Measurements from ENCODE around the gene NTRK2.
A peak's percentile ranks its signal among the peaks of the same experiment; 100 is the strongest.

NTRK2 gene

DNA sequence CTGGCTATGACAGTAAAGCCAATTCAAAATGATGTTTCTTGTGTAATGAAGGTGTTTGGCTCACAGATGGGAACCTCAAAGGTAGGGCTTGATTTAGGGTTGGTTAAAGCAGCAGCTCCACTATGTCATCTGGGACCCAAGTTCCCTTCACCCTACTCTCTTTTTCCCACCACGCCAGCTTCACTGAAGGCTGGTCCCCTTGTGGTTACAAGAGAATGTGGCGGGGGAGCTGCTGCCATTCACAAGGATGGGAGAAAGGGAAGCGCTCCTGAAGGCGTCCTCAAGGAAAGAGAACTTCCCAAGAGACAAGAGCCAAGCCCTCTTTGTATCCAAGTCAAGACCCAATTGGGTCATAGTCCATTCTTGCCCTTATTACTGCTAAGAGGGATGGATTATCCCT lies 72.7 kb downstream of the NTRK2 start:
- no peak for DNase-seq

DNA sequence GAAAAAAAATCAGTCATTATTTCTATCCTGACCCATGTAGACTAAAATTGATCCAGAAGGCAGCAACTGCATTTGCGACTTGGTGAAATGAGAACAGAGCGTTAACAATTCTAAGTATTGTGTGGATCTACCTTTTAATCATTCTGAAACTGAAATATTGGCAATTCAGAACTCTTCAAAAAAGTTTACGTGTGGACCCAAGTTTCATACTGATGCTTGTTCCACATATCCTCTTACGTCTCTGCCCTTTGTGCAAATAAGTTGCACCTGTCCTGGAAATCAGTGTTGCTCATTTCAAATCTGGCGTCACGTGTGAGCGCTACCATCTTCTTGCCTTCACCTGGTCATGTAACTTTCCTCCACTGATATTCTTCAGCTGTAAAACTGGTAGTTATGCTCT lies 74.7 kb downstream of the NTRK2 start:
- no peak for DNase-seq

DNA sequence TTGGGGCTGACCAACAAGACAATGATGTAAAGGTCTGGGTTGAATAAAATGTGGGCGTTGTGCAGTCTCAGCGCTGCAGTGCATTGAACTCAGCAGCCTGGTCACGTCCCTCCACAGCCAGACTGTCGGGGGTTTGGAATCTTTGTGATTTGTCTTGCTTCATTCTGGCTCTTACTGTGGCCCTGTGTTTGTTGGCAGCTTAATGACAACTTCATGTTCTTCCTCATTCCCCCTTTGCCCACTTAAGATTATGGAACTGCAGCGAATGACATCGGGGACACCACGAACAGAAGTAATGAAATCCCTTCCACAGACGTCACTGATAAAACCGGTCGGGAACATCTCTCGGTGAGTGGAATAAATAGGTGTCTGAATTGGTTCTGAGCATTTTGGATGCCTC lies 75.2 kb downstream of the NTRK2 start:
- no peak for DNase-seq

DNA sequence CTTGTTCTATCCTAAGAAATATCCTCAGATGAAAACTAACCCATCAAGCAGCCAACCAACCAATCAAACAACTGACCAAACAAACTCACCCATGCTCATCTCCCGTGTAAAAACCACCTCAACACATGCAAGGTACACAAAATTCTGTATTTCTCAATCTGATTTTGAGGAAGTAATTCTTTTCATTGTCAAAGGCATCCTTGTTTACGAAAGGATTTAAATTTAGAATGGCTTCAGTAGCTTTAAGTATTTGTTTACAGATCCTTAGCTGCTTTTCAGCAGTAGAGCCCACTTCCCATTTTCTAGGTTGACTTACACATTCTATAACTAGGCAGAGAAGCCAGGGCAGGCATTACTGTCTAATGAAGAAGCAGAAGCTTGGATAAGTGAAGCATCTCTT lies 78.6 kb downstream of the NTRK2 start:
- no peak for DNase-seq

DNA sequence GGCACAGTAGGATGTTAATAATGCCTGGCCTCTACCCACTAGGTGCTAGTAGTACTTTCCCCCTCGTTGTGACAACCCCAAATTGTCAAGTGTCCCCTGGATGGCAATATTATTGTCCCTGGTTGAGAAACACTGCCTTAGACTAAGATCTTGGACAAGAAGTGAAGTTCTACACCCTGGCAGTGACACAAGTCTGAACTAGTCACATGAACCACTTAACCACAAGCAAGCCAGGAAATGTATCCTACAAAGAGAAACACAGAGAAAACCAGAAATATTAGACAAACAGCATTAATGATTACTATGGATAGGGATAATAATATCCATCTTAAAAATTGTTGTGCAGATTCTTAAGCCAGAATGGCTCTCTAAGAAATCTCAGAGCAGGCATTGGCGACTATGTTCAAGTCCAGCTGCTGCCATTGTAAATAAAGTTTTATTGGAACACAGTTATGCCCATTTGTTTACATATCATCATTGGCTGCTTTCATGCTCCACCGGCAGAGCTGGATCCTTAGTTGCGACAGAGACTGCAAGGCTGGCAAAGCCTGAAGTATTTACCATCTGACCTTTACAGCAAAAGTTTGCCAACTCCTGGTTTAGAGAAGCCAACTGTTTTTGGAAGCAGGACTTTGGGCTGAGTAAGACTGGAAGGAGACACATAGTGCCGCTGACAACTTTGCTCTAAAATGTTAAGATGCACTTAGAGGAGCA lies 80.8 kb downstream of the NTRK2 start:
- no peak for DNase-seq

DNA sequence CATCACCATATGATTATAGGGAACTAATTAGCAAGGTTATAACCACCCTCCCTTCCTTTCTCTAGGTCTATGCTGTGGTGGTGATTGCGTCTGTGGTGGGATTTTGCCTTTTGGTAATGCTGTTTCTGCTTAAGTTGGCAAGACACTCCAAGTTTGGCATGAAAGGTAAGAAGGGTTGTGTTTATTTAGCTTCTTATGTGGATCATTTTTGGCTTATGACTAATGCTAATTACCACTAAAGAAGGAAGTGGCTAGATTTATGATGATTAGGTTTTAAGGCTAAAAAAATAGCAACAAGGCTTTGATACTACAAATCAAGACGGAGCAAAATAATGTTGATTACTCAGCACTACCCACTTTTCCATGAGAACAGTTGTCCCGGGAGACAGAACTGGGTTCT lies 82.4 kb downstream of the NTRK2 start:
- no peak for DNase-seq

DNA sequence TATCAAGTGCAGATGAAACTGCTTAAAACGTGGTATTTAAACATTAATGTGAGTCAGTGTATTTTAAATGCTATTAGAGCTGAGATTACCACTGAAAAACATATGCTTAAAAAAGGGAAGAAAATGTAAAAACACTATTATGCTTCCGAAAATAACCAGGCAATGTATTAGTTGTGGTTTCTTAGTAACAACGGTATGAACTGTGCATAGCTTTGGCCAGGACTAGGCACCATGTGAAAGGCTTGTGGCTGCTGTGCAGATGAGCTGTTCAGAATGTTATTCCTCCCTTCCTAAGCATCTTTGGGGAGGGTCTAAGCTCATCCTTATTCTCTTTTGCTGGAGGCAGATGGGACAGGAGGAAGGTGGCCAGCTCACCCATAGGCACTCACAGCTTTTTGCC lies 84.9 kb downstream of the NTRK2 start:
- no peak for DNase-seq

DNA sequence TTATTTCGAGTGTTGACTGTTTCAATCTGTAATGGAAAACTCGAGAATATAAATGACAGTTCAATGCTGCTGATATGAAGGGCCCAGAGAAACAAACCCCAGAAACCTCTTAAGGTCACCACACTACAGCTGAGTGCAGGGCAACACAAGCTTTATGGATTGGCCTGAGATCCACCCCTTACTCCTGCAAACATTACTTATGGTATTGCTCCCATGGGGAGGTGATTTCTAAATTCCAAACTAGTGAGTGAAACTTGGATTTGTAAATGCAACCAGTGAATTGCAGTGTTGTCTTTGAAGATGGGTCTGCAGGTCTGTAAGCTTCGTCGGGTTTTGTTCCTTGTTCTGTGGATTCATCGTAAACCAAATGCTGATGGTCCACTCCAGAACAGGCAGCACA lies 85.4 kb downstream of the NTRK2 start:
- no peak for DNase-seq

DNA sequence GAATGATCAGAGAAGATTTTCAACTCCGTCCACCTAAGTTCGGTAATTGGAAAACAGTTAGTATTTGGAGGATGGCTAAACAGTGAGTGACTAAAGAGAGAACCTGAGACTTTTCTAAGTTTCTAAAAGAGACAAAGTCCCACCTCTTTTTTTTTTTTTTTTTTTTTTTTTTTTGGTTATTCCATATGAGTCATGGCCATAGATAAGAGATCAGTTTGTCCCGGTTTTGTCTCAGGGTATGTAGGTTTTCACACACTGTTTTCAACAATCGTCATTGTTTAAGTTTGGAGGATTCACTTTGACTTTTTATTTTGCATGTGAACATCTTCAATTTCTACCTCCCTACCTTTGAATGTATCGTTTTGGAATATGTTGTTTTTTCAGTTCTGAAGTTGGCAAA lies 85.9 kb downstream of the NTRK2 start:
- no peak for DNase-seq

DNA sequence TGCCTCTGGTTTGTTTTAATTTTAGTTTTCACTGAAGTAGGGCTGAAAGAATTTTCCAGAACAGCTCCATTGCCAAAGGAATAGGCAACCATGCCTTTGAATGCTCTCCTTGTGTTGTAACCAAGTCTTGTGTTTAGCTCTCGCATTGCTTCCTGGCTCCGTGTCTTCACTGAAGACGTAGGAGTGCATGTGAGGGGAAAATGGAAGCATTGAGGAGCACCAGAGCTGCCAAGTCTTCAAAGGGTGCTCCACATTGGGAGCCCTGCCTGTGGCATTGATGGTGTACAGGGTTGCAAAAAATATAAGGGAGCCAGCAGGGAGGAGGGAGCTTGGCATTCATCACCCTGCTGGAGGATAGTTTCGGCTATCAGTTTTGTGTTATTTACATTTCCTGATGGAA lies 86.6 kb downstream of the NTRK2 start:
- no peak for DNase-seq

DNA sequence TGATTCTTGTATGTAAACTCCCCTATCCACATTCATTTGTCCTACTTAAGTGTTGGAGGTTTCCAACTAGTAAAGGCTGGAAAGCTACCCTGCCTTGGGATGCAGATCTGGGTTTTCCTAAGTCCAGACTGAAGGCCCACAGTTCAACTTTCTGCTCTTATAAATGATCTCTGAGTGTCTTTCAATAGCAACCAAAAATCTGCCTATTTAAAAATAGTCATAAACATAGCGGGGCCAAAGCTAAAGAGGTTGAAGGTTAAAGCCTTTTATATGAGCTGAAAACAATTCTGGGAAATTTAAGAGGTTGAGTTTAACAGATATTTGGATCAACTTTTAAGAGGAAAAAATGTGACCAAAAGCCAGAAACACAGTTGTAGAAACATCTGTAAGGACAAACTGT lies 87.2 kb downstream of the NTRK2 start:
- no peak for DNase-seq

DNA sequence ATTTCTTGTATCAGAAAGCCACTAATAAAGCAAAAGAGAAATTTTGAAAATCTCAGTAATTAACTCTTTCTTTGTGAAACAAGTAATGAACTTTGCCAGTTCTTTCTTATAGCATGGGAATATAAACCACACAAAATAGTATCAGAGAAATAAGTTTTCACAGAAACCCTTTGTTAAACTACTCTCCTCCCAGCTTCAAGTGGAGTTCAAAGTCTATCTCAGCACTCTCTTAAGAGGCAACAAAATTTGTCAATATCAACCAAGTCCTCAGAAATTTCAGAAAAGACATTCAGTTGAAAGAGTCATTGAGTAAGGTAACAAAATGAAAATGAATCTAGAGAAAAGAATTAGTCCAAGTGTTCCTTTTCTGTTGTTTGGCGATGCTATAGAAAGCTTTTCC lies 89.3 kb downstream of the NTRK2 start:
- DNase-seq = no peak

DNA sequence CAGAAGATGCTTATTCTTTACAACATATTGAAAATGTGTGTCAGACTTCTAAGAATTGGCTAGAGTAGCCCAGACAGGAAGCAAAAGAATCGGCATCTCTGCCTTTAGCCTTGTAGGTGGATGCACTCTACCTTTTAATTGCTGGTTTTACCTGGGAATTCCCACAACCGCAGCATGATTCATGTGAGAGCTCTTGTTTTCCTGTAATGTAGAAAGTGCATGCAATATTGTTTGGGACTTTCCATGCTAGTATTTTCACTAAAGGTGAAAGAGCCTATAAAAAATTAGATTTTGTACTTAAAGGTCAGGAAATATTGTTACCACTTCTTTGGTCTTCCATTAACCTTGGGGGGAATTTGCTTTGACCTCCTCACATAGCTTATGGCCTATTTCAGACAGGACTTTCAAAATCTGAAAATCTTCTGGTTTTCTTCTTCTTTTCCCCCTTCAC lies 89.8 kb downstream of the NTRK2 start:
- peak; percentile 46 for DNase-seq

DNA sequence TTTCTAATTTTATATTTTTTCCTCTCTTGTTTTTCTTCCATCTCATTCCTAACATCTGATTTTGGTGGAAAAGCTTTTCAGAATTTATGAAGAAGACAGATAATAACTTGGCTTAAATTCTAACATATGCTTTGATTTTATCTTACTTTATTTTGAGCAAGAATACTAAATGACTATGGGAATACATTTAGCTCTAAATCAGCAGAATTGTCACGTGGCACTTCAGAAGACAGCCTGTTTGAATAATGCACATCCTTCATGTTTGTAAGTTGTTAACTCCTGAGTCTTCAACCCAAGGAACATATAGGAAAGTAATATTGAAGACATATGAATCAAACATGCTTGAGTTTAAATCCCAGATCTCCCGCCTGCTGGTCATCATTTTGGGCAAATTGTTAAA lies 90.3 kb downstream of the NTRK2 start:
- no peak for DNase-seq

DNA sequence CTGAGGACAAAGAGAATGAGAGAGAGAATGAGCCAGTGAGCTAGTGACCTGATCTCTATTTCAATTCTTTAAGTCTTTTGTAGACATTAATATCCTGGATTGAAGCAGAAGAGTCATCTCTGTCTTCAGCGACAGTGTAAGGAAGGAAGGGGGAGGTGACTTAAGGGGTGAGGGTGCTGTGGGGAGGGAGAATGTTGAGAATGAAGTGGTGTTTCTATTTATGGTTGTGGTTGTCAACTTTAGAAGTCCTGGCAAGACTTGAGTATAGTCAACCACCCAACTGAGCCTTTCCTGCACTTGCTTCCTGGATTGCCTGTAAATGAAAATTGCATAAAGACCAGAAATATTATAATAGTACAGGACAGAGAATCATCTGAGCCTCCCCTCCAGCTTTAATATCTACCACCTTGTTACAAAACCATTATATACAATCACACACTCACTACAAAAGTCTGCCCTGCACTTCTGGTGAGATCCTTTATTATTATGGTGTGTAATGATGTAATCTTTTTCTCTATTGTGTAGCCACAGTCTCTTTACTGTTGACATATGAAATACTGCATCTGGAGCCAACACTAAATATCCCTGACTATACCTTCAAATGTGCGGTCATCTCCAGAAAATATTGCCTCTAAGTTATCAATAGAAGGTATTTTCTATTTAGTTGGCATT lies 91.7 kb downstream of the NTRK2 start:
- DNase-seq = no peak

DNA sequence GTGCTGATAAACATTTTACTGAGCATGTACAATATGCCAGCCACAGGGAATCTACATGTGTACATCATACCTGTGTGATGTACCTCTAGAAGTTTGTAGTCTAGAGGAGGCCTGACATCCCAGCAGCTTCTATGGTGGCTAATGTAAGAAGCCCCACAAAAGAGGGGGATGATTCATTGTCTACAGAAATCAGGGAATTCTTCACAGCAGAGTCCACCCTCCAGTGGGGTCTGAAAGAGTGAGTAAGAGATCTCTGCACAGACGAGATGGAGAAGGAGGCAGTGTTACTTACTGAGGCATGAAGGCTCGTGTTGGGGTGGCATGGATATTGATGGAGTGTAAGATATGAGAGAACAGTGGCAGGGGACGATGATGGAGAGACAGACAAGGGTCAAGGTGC lies 103.0 kb downstream of the NTRK2 start:
- no peak for DNase-seq

DNA sequence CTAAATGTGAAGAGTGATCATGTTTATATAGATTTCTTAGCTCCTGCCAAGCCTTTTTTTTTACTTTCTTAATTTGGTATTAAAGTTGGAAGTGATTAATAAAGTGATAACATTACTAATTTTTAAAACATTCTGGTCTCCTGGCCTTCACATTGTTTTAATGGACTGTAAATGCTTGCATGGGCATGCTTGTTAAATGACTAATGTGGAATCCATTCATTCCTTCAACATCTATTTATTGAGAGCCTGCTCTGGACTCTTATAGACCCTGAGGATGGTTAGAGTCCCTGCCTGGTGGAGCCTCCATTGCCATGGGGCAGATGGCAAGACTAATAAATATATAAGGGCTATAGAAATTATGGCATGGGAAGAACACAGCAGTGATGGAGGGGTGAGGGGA lies 103.5 kb downstream of the NTRK2 start:
- no peak for DNase-seq

DNA sequence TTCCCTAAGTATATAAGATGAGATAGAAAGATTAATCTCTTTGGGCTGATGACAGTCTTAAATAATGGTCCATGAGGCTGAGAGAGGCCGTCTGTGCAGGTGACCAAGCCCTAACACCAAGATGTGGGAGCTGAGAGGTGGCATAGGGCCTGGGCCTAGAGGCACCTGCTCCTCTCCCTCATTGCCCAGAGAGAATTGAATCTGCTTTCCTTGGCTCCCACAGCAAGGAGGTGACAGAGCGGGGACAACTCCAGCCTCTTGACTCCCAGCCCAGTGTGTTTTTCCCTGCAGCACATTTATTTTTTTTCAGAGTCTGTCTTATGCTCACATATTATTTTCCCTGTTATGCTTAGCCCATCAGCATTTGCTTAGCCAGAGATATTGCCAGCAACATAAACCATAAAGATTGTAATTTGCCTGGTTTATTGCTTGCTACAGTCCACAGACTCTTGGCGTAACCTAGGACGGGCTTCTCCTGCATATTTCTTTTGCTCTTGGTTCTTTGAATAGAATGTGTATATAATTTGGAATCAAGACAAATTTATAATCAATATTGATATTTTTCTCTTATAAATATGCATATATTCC lies 105.6 kb downstream of the NTRK2 start:
- no peak for DNase-seq

DNA sequence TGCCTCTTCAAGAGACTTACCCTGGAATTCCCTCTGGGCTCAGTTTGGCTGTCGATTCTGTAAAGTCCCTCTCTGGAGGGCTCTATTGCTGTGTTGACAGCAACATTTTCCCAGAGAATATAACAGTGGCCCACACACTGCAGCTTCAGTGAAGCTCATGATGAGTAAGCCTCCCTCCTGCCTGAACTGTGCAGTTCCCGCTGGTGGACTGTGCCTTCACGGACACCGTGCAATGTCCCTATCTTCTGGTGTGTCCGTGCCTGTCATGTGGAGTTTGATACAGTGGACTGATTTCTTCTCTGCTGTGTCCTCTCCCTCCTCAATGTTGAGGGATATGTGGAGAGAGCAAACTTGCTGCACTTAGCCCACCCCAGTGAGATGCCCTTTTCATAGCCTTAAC lies 109.0 kb downstream of the NTRK2 start:
- DNase-seq = no peak

DNA sequence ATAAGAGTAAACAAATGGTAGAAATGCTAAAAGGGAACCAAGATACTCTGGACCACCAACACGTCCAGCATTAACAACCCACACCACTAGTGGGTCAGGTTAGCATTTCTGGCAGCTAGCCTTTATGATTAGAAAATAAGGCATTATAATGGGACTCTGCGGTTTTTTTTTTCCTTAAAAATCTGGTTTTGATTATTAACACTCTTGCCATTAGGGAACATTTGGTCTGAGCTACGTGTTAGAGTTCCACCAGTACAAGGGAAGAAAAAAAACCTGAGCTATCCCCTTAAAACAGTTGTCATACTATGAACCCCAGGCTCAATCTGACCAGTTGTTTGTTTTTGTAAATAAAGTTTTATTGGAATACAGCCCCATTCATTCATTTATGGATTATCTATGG lies 110.4 kb downstream of the NTRK2 start:
- DNase-seq = no peak

DNA sequence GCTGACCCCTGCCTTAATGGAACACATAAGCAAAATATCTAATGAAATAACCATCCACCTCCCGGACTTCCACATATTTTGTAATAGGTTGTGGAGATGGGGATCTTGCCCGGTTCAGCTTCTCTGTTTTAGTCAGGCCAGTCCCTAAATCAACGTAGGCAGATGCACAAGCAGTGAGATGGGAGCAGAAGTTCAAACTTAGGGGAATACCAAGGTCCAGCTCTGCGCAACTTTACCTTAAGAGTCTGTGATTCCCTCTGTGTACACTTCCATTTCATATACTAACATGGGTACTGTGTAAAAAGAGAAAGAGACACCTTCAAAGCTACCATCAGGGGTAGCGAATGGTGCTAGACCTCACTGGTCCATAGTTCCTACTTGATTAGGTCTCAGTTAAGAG lies 110.9 kb downstream of the NTRK2 start:
- DNase-seq = no peak

DNA sequence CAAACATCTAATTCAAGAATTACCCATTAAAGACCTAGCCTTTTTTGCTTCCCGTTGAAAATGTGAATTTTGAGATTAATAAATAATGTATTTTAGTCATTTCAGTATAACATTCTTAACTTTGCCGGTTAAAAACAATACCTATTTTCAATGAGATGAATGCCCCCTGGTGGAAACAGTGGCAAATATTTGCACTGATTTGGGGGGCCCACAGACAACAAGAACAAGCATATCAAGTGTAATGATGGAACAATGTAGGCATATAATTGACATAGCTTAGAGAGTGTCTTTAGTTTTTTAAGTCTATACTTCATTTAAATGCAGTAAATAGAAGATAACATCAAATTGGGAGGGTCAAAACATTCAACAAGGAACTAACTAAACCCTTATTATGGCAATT lies 111.9 kb downstream of the NTRK2 start:
- peak; percentile 10 for DNase-seq

DNA sequence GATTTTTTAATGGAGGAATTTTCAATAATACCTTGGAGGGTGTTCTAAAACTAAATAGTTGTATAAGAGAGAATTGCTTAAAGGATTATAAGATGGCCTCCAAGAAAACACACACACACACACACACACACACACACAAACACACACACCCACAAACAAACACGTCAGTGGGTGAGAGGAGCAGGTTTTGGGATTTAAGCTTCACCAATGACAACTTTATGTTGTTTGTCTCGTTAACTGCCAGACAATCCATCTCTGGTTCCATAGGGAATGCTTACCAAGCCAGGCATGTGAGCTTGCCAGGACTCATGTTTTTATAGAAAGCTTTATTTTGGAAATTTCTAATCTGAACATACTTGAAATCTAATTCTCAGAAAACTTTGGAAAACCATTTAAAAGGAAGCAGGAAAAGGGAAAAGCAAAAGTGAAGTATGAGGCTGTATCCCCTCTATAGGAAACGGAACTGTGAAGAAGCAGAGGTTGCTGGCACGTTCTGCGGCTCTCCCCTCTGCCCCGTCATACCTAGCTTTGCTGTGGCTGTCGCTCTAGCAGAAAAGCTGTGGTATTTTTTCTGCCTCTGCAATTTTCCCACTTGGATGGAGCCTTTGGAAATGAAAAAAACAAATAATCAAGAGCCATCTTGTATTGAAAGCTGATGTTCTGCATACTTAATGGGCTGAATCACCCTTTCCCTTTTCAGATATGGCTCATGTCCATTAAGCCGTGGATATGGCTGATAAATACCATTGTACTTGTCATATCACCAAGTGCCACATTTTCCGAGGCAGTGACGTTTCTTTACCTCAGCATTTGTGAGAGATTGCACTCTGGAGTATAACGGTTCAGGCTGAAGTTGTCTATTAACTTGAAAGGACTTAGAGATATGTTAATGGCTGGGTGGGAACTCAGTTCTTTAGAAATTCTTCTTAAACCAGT lies 112.7 kb downstream of the NTRK2 start:
- DNase-seq = no peak
